GM13976 (cell line): ENCODE results near the gene VWDE.
"Not testable (repeated sequence)": the region's sequence is repeated elsewhere in the genome, so short reads cannot be mapped to it uniquely, and the experiment has no call there.

Experiments used
- DNase-seq: peaks from one replicate; pipeline ENCODE4 v3.0.0; 2012; ENCODE audit warnings: low spot score
- in situ Hi-C: fragments of 300-500 bp; cut with MboI; formaldehyde crosslinking; loops from one replicate; pipeline ENCODE4 v1.12.0; 2022; ENCODE audit warnings: low sequenced_read_pairs, mixed read lengths, inconsistent platforms; ENCODE audit not compliant: unreplicated experiment
- TF ChIP-seq, protein P1 (sequence below): IDR thresholded peaks from 2 replicates; pipeline ENCODE4 v1.5.1; 2012; ENCODE audit warnings: borderline replicate concordance, mild to moderate bottlenecking; ENCODE audit not compliant: insufficient read depth; ENCODE audit errors: extremely low read depth, missing control alignments, control extremely low read depth

The VWDE gene

DNA sequence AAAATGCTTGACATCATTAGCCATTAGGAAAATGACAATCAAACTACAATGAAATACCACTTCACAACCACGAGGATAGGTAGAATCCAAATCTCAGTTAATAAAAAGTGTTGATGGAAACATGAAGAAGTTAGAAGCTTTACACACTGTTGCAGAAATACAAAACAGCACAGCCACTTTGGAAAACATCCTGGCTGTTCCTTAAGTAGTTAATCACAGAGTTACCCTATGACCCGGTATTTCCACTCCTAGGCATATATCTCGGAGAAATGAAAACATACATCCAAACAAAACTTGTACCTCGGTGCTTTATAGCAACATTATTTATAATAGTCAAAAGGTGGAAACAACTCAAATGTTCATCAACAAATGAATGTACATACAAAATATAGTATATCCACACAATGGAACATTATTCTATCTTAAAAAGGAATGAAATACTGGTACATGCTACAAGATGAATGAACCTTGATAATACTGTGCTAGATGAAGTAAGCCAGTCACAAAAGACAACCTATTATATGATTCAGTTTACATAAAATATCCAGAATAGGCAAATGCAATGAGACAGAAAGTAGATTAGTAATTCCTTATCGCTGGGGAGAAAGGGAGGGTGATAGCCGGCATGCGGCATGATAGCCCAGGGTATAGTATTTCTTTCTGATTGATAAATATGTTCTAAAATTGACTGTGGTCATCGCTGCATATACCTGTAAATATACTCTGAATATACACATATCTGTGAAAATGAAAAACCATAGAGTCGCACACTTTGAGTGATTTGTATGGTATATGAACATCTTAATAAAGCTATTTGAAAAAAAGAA is 1.9 kb downstream of the VWDE start:
- DNase-seq, result no peak
- TF ChIP-seq, protein P1, sequence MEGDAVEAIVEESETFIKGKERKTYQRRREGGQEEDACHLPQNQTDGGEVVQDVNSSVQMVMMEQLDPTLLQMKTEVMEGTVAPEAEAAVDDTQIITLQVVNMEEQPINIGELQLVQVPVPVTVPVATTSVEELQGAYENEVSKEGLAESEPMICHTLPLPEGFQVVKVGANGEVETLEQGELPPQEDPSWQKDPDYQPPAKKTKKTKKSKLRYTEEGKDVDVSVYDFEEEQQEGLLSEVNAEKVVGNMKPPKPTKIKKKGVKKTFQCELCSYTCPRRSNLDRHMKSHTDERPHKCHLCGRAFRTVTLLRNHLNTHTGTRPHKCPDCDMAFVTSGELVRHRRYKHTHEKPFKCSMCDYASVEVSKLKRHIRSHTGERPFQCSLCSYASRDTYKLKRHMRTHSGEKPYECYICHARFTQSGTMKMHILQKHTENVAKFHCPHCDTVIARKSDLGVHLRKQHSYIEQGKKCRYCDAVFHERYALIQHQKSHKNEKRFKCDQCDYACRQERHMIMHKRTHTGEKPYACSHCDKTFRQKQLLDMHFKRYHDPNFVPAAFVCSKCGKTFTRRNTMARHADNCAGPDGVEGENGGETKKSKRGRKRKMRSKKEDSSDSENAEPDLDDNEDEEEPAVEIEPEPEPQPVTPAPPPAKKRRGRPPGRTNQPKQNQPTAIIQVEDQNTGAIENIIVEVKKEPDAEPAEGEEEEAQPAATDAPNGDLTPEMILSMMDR, result no peak
- in situ Hi-C loops, result no loop called here

DNA sequence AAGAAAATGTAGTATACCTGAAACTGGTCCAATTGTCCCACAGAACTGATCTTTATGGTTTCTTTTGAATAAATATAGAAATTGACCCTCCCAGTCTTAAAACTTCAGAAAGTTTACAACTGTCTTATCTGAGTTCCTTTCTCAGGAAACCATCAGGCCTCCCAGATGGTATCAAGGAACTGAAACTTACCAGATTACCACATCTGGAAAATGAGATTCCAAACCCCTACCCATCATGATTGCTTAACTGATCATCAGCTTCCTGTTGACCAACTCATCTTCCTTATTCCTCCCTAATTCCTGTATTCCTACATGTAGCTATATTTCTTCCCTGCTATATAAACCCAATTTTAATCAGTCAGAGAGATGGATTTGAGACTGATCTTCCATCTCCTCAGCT is 5.5 kb downstream of the VWDE start:
- DNase-seq, result no peak
- in situ Hi-C loops, result no loop called here
- TF ChIP-seq, protein P1, result no peak

- TF ChIP-seq, protein P1, result no peak
- DNase-seq, result no peak
- in situ Hi-C loops, result no loop called here
Observed at GRCh38 chr7:12397671-12398070, 6.0 kb downstream of the VWDE start.

DNA sequence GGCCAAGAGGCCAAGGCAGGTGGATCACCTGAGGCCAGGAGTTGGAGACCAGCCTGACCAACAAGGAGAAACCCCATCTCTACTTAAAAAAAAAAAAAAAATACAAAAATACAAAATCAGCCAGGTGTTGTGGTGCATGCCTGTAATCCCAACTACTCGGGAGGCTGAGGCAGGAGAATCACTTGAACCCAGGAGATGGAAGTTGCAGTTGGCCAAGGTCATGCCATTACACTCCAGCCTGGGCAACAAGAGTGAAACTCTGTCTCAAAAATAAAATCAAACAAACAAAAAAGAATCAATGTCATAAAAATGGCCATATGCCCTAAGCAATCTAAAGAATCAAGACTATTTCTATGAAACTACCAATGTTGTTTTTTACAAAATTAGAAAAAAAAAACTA is 7.0 kb downstream of the VWDE start:
- in situ Hi-C loops, DNase-seq: not testable (repeated sequence)

DNA sequence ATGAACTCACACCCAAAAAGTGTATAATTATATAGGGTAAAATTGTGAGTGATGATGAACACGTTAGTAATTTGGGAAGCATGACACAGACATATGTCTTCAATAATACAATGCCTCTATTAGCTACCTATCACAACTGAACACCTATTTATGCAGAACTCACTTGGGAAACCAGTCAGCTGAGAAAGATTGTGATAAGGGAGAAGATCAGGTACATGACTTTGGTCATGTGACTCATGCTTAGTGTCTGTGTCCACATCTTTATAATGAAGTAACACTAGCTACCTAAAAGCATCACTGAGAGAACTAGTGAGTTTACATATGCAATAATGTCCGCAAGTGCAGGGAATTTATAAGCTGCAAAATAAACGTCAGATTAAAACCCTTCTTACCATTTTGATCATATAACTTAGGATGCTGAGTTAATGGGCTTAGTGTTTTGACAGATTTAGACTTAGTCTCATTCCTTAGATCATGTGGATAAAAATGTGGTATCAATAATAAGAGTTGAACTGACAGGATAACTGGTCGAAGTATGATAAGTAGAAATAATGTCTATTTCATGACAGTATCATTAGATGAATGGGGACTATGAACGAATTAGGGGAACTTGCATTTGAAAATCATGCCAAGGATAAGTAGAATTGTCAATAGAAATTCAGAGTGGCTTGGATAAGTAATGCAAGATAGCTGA is 11.6 kb downstream of the VWDE start:
- TF ChIP-seq, protein P1, result no peak
- DNase-seq, result no peak
- in situ Hi-C loops, result no loop called here

DNA sequence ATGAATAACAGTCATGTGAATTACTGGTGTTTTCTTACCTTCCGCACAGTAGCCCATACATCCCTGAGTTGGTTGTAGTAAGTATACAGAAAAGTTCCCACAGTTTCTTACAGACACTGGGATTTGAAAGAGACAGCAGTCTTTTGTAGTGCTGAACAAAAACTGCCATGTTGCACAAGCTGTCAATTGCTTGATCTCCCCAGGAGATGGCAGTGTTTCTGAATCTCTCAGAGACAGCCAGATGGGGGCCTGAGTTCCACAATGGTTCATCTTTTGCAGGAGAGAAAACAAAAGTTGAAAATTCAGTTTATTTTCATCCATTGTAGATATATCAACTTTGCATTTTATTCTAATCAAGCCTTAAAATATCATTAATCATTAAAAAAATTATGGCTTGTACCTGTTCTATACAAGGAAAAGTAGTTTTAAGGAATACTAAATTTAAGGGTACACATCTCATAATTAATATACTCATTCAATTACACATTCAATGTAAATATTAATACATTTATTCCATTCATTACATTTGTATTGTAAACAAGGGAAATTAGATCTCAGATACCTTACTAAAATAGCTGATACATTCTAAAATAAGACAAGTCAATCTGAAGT is 14.5 kb downstream of the VWDE start:
- TF ChIP-seq, protein P1, result peak; percentile 75
- peak; percentile 50 for DNase-seq
- in situ Hi-C loops, result no loop called here

DNA sequence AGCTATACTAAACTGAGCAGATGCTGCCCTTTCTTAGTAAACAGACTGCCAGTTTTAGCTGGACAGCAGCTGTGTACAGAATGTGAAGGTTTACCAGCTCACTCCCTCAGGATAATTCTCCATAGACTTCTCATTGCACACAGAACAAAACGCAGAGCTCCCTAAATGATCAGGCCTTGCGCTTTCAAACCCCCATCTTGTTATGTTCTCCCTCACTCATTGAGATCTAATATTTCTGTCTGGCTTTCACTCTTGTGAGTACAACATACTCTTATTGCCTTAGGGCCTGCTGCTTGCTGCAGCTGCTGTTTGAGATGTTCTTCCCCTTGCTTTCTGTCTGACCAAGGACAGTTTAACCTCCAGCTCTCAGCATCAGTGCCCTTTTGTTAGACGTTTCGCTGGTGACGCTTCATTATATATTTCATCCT is 17.3 kb downstream of the VWDE start:
- TF ChIP-seq, protein P1, result no peak
- in situ Hi-C loops, result no loop called here
- DNase-seq, result no peak
